Nephron (organoid): ENCODE data around the gene FTO.
"Not testable (repeated sequence)": the region's sequence is repeated elsewhere in the genome, so short reads cannot be mapped to it uniquely, and the experiment has no call there.

Source experiments
- H3K27ac Mint-ChIP-seq, 3 experiments: 2 replicates each; pipeline ENCODE4 v1.8.0; 2020; ENCODE audit warnings: mixed read lengths in 3 of 3, mild to moderate bottlenecking in 2 of 3, moderate library complexity in 1 of 3
- H3K27me3 Mint-ChIP-seq: 2 replicates; pipeline ENCODE4 v1.8.0; 2021; ENCODE audit warnings: low read depth, mild to moderate bottlenecking, moderate library complexity, mixed read lengths
- H3K36me3 Mint-ChIP-seq: 2 replicates; pipeline ENCODE4 v1.8.0; 2020; ENCODE audit warnings: low read depth, mixed read lengths
- H3K4me1 Mint-ChIP-seq: 2 replicates; pipeline ENCODE4 v1.8.0; 2020; ENCODE audit warnings: mixed read lengths
- H3K4me3 Mint-ChIP-seq, 3 experiments: 2 replicates each; pipeline ENCODE4 v1.8.0; 2020; ENCODE audit warnings: mild to moderate bottlenecking in 3 of 3, mixed read lengths in 3 of 3, moderate library complexity in 2 of 3
- H3K9me3 Mint-ChIP-seq: 2 replicates; pipeline ENCODE4 v1.8.0; 2020; ENCODE audit warnings: mixed read lengths
- CTCF ChIP-seq, 3 experiments: fragments of 200-600 bp; sonication (generic); IDR thresholded peaks; one replicate each; pipeline ENCODE4 v1.5.0; 2021; ENCODE audit warnings: antibody characterized with exemption in 3 of 3; ENCODE audit not compliant: unreplicated experiment in 3 of 3

FTO gene

GRCh38 chr16:54180421-54181359 is 476.7 kb downstream of the FTO start:
- H3K4me1 Mint-ChIP-seq, result peaks cover 28% of the 10 kb centered on the region
- H3K27me3 Mint-ChIP-seq, result peaks cover 18% of the 10 kb centered on the region
- no peak overlapping the region for H3K4me3 Mint-ChIP-seq
- no peak overlapping the region for H3K27ac Mint-ChIP-seq
- peaks cover 9% of the 10 kb centered on the region for H3K9me3 Mint-ChIP-seq
- H3K36me3 Mint-ChIP-seq, result no peaks in the 10 kb centered on the region
- no peak for TF ChIP-seq CTCF (IDR thresholded peaks at IDR 0.05; ENCODE audit: unreplicated experiment in 3 of 3)

- H3K27me3 Mint-ChIP-seq, result peaks cover 13% of the 10 kb centered on the region
- H3K36me3 Mint-ChIP-seq, H3K4me3 Mint-ChIP-seq, H3K27ac Mint-ChIP-seq: not testable (repeated sequence)
- peaks cover 14% of the 10 kb centered on the region for H3K9me3 Mint-ChIP-seq
- peaks cover 19% of the 10 kb centered on the region for H3K4me1 Mint-ChIP-seq
Measured at GRCh38 chr16:54181683-54182329, 477.9 kb downstream of the FTO start.

GRCh38 chr16:54185045-54185444 is 481.1 kb downstream of the FTO start:
- H3K27me3 Mint-ChIP-seq, result peaks cover 11% of the 10 kb centered on the region
- H3K4me3 Mint-ChIP-seq, result no peak overlapping the region
- TF ChIP-seq CTCF (IDR thresholded peaks at IDR 0.05; ENCODE audit: unreplicated experiment in 3 of 3), result no peak
- H3K4me1 Mint-ChIP-seq, result no peaks in the 10 kb centered on the region
- H3K36me3 Mint-ChIP-seq, result no peaks in the 10 kb centered on the region
- H3K27ac Mint-ChIP-seq, result no peak overlapping the region
- peaks cover 18% of the 10 kb centered on the region for H3K9me3 Mint-ChIP-seq

- no peak for TF ChIP-seq CTCF (IDR thresholded peaks at IDR 0.05; ENCODE audit: unreplicated experiment in 3 of 3)
- H3K4me1 Mint-ChIP-seq, result peaks cover 5% of the 10 kb centered on the region
- no peak overlapping the region for H3K27ac Mint-ChIP-seq
- H3K4me3 Mint-ChIP-seq, result no peak overlapping the region
- H3K27me3 Mint-ChIP-seq, result peaks cover 27% of the 10 kb centered on the region
- H3K36me3 Mint-ChIP-seq, result no peaks in the 10 kb centered on the region
- H3K9me3 Mint-ChIP-seq, result peaks cover 11% of the 10 kb centered on the region
Measured at GRCh38 chr16:54191163-54191562, 487.2 kb downstream of the FTO start.

- Mint-ChIP-seq H3K36me3 (no peaks in the 10 kb centered on the region), H3K4me1 (peaks cover 5% of the 10 kb centered on the region), H3K4me3 (no peak overlapping the region), H3K27ac (no peak overlapping the region), H3K9me3 (peaks cover 10% of the 10 kb centered on the region), H3K27me3 (peaks cover 31% of the 10 kb centered on the region)
- no peak for TF ChIP-seq CTCF (IDR thresholded peaks at IDR 0.05; ENCODE audit: unreplicated experiment in 3 of 3)
Measured at GRCh38 chr16:54191592-54191991, 487.6 kb downstream of the FTO start.

- Mint-ChIP-seq H3K4me3 (no peak overlapping the region), H3K27me3 (peaks cover 27% of the 10 kb centered on the region), H3K27ac (no peak overlapping the region), H3K9me3 (peaks cover 6% of the 10 kb centered on the region), H3K36me3 (no peaks in the 10 kb centered on the region), H3K4me1 (peaks cover 5% of the 10 kb centered on the region)
- no peak for TF ChIP-seq CTCF (IDR thresholded peaks at IDR 0.05; ENCODE audit: unreplicated experiment in 3 of 3)
Measured at GRCh38 chr16:54193013-54193664, 489.2 kb downstream of the FTO start.
